Measurements from ENCODE around the gene IQGAP1.

Gene IQGAP1

DNA sequence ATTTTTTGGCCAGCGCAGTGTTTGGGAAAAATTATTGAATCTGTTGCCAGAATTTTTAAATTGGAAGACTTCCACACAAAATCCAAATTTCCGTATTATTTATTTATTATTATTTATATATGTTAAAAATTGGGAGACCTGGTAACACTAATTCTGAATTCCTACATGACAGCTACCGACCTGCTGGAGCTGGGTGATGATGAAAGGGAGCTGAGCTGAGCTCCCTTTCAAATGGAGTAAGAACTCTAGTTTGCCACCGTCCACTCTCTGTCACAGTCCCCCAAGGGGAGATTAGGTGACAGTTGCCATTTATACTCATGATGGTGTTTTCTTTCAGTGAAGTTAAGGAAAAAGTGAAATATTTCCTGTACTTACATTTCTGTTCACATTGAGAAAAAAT lies 143.1 kb downstream of the IQGAP1 start:
- DNase-seq, result peak in 1 of 3 experiments; percentile 44

- DNase-seq, result no peak
Measured at GRCh38 chr15:90535254-90535653, 147.2 kb downstream of the IQGAP1 start.

DNA sequence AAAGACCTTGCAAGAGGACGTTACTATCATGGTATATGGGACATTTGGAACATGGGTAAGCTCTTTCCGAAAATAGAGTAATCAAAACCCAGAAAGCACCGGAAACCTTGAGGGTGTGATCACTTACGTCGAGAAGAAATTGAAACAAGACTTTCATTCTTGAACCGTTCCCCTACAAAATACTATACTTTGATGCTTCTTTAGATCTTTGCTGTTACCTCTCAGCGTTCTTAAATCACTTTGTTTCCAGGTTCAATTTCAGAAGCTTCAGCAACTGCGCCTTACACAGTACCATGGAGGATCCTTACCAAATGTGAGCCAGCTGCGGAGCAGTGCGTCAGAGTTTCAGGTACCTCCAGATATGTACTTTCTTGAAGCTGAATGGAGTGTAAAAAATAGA lies 151.7 kb downstream of the IQGAP1 start:
- no peak for DNase-seq

DNA sequence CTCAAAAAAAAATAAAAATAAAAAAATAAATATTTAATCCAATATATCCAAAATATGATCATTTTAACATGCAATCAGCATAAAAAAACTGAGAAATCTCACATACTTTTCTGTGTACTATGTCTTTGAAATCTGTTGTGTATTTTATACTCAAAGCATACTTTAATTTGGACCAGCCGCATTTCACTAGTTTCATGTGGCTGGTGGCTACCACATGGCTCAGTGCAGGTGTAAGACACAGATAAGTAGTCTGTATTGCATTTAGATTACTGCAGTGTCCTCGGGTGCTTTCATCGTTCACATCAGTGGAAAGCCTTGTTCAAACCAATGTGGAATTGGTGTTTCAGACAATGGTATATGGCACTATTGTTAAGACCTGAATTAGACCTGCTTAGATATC lies 152.7 kb downstream of the IQGAP1 start:
- no peak for DNase-seq

DNA sequence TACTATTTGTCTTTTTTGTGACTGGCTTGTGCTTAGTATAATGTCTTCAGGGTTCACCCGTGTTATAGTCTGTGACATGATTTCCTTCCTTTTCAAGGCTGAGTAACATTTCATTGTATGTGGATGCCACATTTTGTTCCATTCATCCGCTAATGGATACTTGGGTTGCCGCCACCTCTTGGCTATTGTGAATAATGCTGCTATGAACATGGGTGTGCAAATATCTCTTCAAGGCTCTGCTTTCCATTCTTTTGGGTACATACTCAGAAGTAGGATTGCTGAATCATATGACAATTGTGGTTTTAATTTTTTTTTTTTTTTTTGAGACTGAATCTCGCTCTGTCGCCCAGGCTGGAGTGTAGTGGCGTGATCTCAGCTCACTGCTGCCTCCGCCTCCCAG lies 157.1 kb downstream of the IQGAP1 start:
- no peak for DNase-seq

- no peak for DNase-seq
Measured at GRCh38 chr15:90547540-90547939, 159.5 kb downstream of the IQGAP1 start.

- no peak for DNase-seq
Measured at GRCh38 chr15:90550919-90551318, 162.9 kb downstream of the IQGAP1 start.

Measured in NCI-H1417 (cell line).